ENCODE measurements around the gene DHX32.
"Not testable (repeated sequence)": the region's sequence is repeated elsewhere in the genome, so short reads cannot be mapped to it uniquely, and the experiment has no call there.

Gene DHX32

DNA sequence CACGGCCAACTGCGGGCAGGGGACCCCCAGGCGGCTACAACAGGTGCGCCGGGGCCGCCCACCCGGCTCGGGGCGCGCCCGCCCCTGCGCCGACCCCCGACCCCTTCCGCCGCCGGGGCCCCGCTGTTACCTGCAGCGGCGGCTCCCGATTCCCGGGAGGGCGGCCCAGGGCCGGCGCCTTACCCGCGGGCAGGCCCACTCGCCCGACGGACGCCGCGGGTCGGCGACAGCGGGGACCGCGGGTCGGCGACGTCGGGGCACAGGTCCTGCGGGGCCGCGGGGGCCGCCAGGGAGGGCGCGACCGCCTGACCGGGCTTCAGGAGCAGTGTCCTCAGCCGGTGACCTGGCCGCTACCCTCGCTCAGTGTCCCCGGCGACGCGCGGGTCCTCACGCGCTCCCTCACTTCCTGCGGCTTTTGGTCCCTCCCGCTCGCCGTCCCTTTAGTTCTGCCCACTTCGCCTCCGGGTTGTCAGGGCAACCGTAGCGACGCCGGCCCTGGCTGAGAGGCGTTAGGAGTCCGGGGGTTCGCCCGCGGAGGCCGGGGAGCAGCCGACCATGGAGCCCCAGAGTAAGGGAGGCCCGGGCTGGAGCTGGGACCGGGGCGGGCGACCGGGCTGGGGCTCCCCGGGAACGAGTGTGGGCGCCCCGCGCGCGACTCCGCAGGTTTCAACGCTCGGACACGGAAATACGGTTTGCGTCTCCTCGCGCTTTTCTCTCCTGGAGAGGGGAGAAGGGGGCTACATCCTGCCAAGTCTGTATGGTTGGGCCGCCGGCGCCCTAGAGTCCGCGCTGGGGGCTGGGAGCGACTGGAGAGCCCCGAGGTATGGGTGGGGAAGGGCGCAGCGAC, 15.2 kb upstream of the DHX32 start, which contains the start of gene FANK1:
TSS of gene FANK1 (plus strand) at position 477 of the 847 bp plus-strand sequence. CDS start at position 556, 79 bp downstream.
- DNase-seq (ENCODE audit: low read depth): peak; percentile 89
- TF ChIP-seq POLR2A (IDR thresholded peaks at IDR 0.05; ENCODE audit: extremely low read depth, insufficient read length): peak; percentile 34
- TF ChIP-seq, protein P1, sequence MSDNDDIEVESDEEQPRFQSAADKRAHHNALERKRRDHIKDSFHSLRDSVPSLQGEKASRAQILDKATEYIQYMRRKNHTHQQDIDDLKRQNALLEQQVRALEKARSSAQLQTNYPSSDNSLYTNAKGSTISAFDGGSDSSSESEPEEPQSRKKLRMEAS (IDR thresholded peaks at IDR 0.05; ENCODE audit: low read depth, low read length): peak; percentile 48; the same call in 1 of the 2 replicates
- peak within 1 kb of the TSS; percentile 76 for H3K4me3 ChIP-seq (ENCODE audit: low read depth, low read length)

DNA sequence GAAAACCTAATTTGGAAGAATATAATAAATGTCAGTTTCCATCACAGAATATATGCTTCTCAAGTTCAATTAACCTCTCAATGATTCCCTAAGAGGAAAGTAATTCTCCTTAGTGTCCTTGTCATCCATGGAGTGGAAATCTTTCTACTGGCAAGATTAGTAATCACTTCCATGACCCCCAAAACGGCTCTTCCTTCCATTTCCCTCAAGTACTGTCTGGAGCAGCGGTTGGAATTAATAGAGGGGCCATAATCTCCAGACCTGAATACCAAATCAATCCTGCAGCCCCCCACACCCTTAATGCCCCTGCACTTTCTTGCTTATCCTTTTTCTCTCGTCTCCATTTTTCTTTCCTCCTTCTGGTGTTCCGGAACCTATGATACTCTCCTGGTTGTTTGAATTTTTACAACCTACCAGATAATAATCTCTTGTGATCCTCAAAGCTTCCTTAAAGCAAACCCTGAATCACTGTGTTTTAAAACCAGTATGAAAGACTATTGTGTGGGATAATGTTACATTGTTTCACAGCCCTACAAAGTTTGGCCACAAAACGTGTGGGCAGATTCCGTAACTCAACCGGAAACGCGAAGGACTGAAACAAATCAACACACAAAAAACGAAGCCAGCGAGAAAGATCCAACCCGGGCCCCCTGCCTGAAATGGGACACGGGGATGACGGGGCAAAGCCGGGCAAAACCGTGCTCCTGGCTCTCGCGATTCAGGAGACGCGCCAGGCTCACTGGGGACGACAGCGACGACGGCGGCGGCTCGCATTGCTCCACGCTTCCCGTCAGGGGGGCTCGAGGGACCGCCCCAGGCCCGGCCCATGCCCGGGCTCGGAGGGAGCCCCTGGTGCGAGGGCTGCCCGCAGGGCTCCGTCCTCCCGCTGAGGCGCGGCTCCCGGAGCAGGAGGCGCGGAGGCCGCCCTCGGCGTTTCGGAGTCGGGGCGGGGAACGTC, 14.3 kb upstream of the DHX32 start:
- H3K4me3 ChIP-seq (ENCODE audit: low read depth, low read length): peak overlapping the region; percentile 76
- TF ChIP-seq MYC (IDR thresholded peaks at IDR 0.05; ENCODE audit: low read depth, low read length): peak; percentile 13; the same call in 1 of the 2 replicates
- peak; percentile 81 for DNase-seq (ENCODE audit: low read depth)

DNA sequence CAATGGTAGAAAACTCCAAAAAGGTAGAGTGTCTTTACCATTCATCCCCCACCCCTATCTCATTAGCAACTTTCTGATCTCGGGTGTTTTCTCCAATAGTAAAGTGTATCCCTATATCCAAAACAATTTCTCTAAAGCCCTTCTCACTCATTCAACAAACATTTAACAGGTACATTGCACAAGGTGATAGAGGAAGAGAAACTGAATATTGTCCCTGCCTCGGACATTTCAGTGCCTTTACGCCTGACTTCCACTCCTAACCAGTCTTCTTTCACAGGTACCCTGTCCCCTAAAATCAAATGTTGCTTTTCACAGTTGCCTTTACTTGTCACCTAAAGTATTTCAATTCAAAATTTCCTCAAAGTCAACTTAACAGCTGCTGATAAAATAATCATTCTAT, 13.1 kb upstream of the DHX32 start:
- H3K4me3 ChIP-seq (ENCODE audit: low read depth, low read length); DNase-seq (ENCODE audit: low read depth): not testable (repeated sequence)

DNA sequence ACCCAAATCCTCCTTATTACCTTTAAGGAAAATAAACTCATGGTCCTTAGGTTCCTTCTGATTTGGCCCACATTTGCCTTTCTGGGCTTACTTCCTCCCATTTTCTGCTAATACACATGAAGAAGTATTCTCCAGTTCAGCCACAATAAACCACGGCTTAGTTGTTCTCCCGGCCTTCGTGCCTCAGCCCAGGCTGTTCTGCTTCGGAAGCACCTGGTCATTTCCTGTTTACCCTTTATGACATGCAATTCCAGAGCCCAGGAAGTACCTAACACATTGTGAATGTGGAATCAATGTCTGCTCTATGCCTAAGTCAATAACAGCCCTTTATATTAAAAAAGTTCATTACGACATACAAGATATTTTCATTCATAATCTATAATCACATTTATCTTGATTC, 11.3 kb upstream of the DHX32 start:
- DNase-seq (ENCODE audit: low read depth): not testable (repeated sequence)

DNA sequence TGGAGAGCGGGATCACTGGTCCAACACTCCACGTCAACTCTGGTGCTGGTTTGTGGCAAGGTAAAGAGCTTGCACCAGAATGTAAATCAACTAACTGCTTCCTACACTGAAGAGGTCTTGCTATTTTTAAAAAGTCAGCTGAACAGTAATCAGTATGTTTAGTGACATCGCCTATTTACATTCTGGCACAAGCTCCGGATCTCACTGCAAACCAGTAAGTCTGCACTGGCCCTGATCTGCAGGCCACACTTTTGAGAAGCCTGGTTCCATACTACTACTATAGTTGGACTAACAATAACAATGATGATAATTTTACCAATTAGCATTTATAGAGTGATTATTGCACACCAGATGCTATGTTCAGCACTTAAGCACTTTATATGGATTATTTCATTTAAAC, 8.3 kb upstream of the DHX32 start:
- H3K4me3 ChIP-seq (ENCODE audit: low read depth, low read length); DNase-seq (ENCODE audit: low read depth): not testable (repeated sequence)

More for the DNA sequence above, 11.3 kb upstream of the DHX32 start:
- H3K4me3 ChIP-seq (ENCODE audit: low read depth, low read length): not testable (repeated sequence)

DNA sequence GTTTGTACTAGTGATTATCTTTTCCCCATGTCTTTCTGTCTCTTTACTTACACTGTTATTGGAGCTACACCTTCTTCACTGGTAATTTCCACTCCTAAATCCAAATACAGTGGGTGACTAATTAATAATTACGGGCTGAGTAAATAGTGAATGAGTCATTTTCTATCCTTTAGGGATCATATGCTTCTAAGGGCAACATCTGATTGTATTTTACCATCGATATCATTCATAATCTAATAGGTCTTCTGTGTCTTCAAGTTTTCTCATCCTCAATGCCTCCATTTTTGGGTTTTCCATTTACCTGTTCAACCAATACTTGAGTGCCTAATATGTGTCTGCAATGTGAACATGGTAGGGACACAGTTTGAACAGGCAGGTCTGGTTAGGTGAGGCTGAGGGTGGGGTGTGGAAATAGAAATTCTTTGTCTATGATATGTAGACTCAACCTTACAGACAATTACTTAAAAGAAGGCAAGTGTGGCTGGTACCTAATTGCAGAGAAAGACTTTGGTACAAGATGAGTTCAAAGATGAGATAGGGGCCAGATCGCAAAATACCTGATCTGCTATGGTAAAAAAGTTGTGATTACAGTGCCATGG, 5.9 kb upstream of the DHX32 start:
- TF ChIP-seq MYC (IDR thresholded peaks at IDR 0.05; ENCODE audit: low read depth, low read length) (no peak), POLR2A (IDR thresholded peaks at IDR 0.05; ENCODE audit: extremely low read depth, insufficient read length) (no peak)
- TF ChIP-seq, protein P1 (IDR thresholded peaks at IDR 0.05; ENCODE audit: low read depth, low read length): no peak
- TF ChIP-seq, protein P2, sequence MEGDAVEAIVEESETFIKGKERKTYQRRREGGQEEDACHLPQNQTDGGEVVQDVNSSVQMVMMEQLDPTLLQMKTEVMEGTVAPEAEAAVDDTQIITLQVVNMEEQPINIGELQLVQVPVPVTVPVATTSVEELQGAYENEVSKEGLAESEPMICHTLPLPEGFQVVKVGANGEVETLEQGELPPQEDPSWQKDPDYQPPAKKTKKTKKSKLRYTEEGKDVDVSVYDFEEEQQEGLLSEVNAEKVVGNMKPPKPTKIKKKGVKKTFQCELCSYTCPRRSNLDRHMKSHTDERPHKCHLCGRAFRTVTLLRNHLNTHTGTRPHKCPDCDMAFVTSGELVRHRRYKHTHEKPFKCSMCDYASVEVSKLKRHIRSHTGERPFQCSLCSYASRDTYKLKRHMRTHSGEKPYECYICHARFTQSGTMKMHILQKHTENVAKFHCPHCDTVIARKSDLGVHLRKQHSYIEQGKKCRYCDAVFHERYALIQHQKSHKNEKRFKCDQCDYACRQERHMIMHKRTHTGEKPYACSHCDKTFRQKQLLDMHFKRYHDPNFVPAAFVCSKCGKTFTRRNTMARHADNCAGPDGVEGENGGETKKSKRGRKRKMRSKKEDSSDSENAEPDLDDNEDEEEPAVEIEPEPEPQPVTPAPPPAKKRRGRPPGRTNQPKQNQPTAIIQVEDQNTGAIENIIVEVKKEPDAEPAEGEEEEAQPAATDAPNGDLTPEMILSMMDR (IDR thresholded peaks at IDR 0.05; ENCODE audit: low read depth, low read length): no peak
- DNase-seq (ENCODE audit: low read depth): no peak
- no peak overlapping the region for H3K4me3 ChIP-seq (ENCODE audit: low read depth, low read length)

DNA sequence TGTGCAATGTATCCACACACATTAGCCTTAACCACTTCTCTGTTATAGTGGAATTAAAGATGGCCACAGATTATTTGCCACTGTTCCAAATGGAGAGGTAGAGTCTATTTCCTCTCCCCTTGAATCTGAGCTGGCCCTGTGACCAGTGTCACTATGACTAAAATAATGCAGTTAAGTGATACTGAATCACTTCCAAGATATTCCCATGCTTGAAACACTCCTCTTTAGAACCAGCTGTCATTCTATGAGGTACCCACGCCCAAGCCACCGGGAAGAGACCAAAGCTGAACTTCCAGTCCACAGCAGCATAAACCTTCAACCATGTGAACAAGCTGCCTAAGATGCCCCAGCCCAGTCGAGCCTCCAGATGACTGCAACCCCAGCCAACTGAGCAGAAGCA, 2.1 kb upstream of the DHX32 start:
- DNase-seq (ENCODE audit: low read depth): no peak
- H3K4me3 ChIP-seq (ENCODE audit: low read depth, low read length): no peak overlapping the region
- TF ChIP-seq POLR2A (IDR thresholded peaks at IDR 0.05; ENCODE audit: extremely low read depth, insufficient read length) (no peak), MYC (IDR thresholded peaks at IDR 0.05; ENCODE audit: low read depth, low read length) (no peak)
- TF ChIP-seq, protein P1 (IDR thresholded peaks at IDR 0.05; ENCODE audit: low read depth, low read length): no peak
- TF ChIP-seq, protein P2 (IDR thresholded peaks at IDR 0.05; ENCODE audit: low read depth, low read length): no peak

DNA sequence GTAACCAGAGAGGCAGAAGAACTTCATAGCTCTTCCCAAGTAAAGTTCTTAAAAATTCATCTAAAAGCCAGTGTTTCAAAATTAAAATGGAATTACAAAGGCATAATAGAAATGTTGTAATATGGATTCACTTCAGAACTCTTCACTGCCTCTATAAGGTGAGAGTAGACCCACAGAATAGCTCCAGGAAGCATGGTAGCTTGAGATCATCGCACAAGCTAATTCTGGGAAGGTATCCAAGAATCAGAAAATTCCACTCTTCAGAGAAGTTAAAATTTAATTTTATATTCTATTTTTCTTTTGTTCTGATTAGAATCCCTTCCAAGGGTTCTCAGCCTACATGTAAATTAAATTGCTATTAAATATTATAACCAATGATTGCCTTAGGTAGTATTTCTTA, 1.5 kb upstream of the DHX32 start:
- TF ChIP-seq, protein P1 (IDR thresholded peaks at IDR 0.05; ENCODE audit: low read depth, low read length): no peak
- H3K4me3 ChIP-seq (ENCODE audit: low read depth, low read length): no peak overlapping the region
- no peak for DNase-seq (ENCODE audit: low read depth)
